GM12865 (cell line): ENCODE data around the gene IARS2.

ENCODE experiments used
- DNase-seq: peaks from one replicate; pipeline ENCODE4 v3.0.0; 2010; ENCODE audit warnings: low read depth
- H3K4me3 ChIP-seq: 2 replicates; pipeline ENCODE4 v1.5.1; 2011; ENCODE audit warnings: mild to moderate bottlenecking, low read depth, low read length, control low read depth
- TF ChIP-seq, protein P1 (sequence below): IDR thresholded peaks from 2 replicates; pipeline ENCODE4 v1.5.1; 2011; ENCODE audit warnings: low read length, control low read depth, low read depth, inconsistent platforms; ENCODE audit not compliant: insufficient read depth; ENCODE audit errors: missing control alignments

The IARS2 gene

DNA sequence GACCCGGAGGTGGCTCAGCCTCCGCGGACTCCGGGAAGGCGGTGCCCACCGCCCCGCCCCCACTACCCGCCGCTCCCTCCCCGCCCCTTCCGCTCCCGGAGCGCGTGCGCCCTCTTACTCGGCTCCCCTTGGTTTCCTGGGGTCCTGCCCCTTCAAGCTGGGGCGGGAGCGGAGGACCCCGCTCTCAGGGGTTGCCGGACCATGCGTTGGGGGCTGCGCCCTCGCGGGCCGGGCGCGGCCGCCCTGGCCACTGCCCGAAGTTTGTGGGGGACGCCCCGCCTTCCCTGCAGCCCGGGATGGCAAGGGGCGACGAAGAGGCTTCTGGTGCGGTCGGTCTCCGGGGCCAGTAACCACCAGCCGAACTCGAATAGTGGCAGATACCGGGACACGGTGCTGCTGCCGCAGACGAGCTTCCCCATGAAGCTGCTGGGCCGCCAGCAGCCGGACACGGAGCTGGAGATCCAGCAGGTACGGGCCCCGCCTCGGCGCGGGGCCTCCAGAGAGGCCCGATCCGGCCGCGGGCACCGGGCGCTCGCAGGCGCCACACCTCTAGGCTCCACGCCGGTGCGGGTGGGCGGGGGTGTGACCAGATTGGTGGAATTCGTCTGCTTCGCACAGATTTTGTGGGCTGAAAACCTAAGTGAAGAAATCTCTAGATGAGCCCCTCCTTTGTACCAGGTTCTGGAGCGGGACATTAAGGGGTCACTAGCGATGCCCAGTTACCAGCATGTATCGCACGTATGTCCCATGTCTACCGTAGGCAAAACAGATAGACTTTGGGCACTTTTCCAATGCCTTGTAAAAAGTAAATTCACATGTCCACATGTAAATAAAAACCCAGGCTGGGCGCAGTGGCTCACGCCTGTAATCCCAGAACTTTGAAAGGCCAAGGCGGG is at the start of gene IARS2:
Gene IARS2, plus strand, starts transcription at position 117 of the 896 bp plus-strand sequence. Its CDS starts 85 bp downstream, at position 202.
- peak; percentile 93 for DNase-seq
- TF ChIP-seq, protein P1, sequence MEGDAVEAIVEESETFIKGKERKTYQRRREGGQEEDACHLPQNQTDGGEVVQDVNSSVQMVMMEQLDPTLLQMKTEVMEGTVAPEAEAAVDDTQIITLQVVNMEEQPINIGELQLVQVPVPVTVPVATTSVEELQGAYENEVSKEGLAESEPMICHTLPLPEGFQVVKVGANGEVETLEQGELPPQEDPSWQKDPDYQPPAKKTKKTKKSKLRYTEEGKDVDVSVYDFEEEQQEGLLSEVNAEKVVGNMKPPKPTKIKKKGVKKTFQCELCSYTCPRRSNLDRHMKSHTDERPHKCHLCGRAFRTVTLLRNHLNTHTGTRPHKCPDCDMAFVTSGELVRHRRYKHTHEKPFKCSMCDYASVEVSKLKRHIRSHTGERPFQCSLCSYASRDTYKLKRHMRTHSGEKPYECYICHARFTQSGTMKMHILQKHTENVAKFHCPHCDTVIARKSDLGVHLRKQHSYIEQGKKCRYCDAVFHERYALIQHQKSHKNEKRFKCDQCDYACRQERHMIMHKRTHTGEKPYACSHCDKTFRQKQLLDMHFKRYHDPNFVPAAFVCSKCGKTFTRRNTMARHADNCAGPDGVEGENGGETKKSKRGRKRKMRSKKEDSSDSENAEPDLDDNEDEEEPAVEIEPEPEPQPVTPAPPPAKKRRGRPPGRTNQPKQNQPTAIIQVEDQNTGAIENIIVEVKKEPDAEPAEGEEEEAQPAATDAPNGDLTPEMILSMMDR, result no peak
- H3K4me3 ChIP-seq, result peak within 1 kb of the TSS; percentile 69

DNA sequence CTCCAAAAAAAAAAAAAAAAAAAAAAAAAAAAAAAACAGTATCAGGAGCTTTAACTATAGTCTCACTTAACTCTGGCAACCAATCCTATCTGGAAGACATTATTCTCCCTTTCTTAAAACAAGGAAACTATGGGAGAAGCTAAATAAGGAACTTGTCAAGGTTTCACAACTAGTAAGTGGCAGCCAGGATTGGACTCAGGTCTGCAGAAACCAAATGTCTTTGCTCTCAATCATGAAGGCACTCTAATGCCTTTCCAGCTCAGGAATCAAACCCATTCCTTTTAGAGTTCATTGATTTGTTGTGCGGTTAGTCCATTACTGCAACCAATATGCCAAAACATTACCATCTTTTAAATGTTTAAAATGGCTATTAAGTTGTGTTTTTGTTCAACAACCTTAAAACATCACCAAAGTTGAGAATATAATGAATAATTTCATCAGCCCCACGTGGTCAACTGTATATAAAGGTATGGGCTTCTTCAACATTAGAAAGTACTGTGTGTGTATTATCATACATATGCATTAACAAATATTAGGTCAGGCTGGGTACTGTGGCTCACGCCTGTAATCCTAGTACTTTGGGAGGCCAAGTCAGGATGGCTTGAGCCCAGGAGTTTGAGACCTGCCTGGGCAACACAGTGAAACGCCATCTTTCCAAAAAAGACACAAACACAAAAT is 49.1 kb upstream of the IARS2 start:
- H3K4me3 ChIP-seq, result peak overlapping the region; percentile 85
- TF ChIP-seq, protein P1, result no peak
- no peak for DNase-seq

DNA sequence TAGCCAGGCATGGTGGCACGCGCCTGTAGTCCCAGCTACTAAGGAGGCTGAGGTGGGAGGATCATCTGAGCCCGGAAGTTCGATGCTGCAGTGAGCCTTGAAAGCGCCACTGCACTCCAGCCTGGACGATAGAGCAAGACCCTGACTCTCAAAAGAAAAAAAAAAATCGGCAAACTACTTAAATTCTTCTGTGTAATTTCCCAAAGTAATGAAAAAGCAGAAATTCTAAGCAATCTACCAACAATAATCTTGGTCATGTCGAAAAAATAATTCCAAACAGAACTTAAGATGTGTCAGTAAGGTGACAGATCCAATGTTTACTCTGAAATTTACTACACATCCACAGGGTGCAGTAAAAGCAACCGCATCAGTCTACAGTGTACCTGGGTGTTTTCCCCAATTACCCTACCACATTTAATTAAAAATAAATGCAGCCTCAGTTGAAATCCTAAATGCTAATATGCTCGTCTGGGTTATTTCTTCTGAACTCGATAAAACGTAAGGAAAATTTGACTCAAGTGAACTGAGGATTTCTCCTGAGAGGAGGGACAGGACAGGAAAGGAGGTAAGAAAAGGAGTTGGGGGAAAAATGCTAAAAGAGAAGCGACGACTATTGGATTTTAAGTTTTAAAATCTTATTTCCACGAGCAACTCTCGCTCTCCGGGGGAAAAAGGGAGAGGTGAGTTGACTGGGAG is 48.4 kb upstream of the IARS2 start:
- TF ChIP-seq, protein P1, result no peak
- peak; percentile 54 for DNase-seq
- peak overlapping the region; percentile 85 for H3K4me3 ChIP-seq

DNA sequence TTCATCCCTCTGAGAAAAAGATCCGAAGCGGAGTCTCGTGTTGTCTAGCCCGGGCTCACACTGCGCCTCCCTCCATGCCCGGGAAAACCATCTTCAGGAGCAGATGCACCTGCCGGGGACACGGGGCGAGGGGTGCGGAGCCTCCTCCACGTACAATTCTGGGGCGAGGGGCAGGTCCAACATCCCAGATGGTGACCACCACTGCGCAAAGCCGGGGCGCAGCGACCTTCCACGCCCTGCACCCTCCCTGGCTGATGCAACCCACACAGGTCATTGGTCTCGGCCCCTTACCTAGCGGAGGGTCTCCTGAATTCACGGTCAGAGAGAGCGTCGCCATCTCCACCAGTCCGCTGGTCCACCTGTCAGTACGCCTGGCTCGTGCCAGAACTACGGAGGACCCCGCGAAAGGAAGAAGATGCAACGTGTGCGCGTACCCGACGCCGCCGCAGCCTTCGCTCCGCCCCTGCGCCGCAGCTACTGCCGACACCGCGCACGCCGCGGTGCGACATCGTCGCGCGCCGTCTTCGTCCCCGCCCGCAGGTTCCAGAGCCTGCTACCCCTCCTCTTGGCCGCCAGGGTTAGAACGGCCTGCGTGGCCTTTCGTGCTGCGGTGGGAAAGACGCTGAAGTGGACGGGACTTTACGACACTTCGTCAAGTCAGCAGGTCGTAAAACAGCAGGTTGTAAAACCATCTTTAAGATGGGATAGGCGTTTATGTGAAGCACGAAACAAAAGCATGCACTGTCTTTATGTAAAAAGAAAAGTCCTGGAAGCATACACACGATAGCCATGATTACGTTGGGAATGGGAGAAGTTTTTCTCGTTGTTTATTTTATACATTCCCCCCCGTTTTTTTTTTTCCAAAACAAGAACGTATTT is 47.6 kb upstream of the IARS2 start, which contains the start of gene EPRS1:
Gene EPRS1, minus strand, starts transcription at position 454 of the 879 bp plus-strand sequence. Its CDS starts 117 bp downstream, at position 337.
- TF ChIP-seq, protein P1, result peak; percentile 65
- DNase-seq, result peak; percentile 99
- peak within 1 kb of the TSS; percentile 85 for H3K4me3 ChIP-seq

DNA sequence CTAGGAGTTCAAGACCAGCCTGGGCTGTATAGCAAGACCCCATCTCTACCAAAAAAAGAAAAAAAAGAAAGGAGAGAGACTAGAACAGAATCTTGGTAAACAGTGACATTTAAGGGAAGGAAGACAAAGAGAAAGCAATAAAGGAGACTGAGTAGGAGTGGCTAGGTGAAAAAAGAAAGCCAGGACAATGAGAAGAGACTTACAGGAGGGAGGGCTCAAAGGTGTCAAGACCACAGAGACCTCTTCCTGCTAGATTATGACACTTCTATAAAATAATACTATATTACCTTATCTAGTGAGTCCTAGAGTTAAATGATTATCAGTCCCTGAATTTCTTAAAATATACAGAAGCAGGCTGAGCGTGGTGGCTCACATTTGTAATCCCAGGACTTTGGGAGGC is 37.6 kb upstream of the IARS2 start:
- H3K4me3 ChIP-seq, result no peak overlapping the region

More for the DNA sequence above, 37.6 kb upstream of the IARS2 start:
- TF ChIP-seq, protein P1, result no peak
- DNase-seq, result no peak
